GM12878 (cell line): ENCODE results near the gene LAMA2.

Source experiments
- ATF2 ChIP-seq: IDR thresholded peaks from 2 replicates; pipeline ENCODE4 v1.6.1; 2012; ENCODE audit warnings: low read length, inconsistent platforms
- CTCF ChIP-seq, 3 experiments: IDR thresholded peaks in 2 of 3; conservative IDR thresholded peaks in 1 of 3; 2 replicates each; pipeline ENCODE4 v1.5.1; 2011; ENCODE audit warnings: low read depth in 3 of 3, low read length in 3 of 3, mild to moderate bottlenecking in 3 of 3, control low read depth in 2 of 3, moderate library complexity in 2 of 3, inconsistent platforms in 1 of 3, mixed read lengths in 1 of 3; ENCODE audit not compliant: control insufficient read depth in 2 of 3, insufficient read depth in 1 of 3; ENCODE audit errors: extremely low read depth in 1 of 3
- FOS ChIP-seq: IDR thresholded peaks from 3 replicates; pipeline ENCODE4 v1.6.1; 2011; ENCODE audit warnings: borderline replicate concordance; ENCODE audit not compliant: insufficient read length; ENCODE audit errors: extremely low read depth
- GABPA ChIP-seq: IDR thresholded peaks from 2 replicates; pipeline ENCODE4 v1.6.1; 2014; ENCODE audit warnings: antibody characterized with exemption, low read depth, mild to moderate bottlenecking, inconsistent platforms
- HDAC2 ChIP-seq: fragments of 200-600 bp; sonication (generic); IDR thresholded peaks from 2 replicates; pipeline ENCODE4 v1.6.1; 2017
- NR2C2 ChIP-seq: IDR thresholded peaks from 2 replicates; pipeline ENCODE4 v1.6.1; 2011; ENCODE audit warnings: borderline replicate concordance, low read depth; ENCODE audit not compliant: control insufficient read depth, insufficient read length
- POLR2A ChIP-seq: IDR thresholded peaks from 2 replicates; pipeline ENCODE4 v1.6.1; 2011; ENCODE audit warnings: low read depth, mild to moderate bottlenecking, low read length
- POU2F2 ChIP-seq: IDR thresholded peaks from 3 replicates; pipeline ENCODE4 v1.6.1; 2011; ENCODE audit warnings: low read depth, mild to moderate bottlenecking, low read length, borderline replicate concordance
- SIX5 ChIP-seq: IDR thresholded peaks from 2 replicates; pipeline ENCODE4 v1.6.1; 2011; ENCODE audit warnings: mild to moderate bottlenecking, low read depth, low read length, moderate library complexity; ENCODE audit not compliant: severe bottlenecking
- SRF ChIP-seq, 2 experiments: IDR thresholded peaks; 2 replicates each; pipeline ENCODE4 v1.6.1; 2011; ENCODE audit warnings: low read depth in 2 of 2, low read length in 2 of 2, mild to moderate bottlenecking in 1 of 2, moderate library complexity in 1 of 2

GRCh38 chr6:129117355-129117754 is 234.4 kb downstream of the LAMA2 start:
- TF ChIP-seq SIX5, result no peak
- TF ChIP-seq CTCF (IDR thresholded peaks at IDR 0.05 in 2 of 3, conservative IDR thresholded peaks at IDR 0.05 in 1 of 3; ENCODE audit: control insufficient read depth in 2 of 3, extremely low read depth in 1 of 3, insufficient read depth in 1 of 3, low read depth in 3 of 3, low read length in 3 of 3), result no peak
- TF ChIP-seq GABPA, result no peak
- TF ChIP-seq SRF (IDR thresholded peaks at IDR 0.05; ENCODE audit: low read depth in 2 of 2, low read length in 2 of 2), result no peak
- no peak for TF ChIP-seq ATF2
- TF ChIP-seq POLR2A, result no peak
- TF ChIP-seq POU2F2, result no peak
- TF ChIP-seq FOS, result no peak
- no peak for TF ChIP-seq NR2C2
- no peak for TF ChIP-seq HDAC2
